ENCODE data around the gene DCST2. TPM values are rescaled to one million over a fixed set of nuclear protein-coding genes. Genes with fewer than 3 reads are reported as not detected.

DCST2 gene
- total RNA-seq, 2 experiments from 2014 or later, result 1.1 to 1.5 TPM

GRCh38 chr1:155043301-155043702 lies 9.7 kb upstream of the DCST2 start:
- CTCF ChIA-PET, result interaction anchor here (0.8 to 11.4 kb wide), 9 partner anchors 11 to 129 kb away, joined by 3 to 197 read pairs (median 7); partner anchors contain the start of genes EFNA4, KRTCAP2 and LENEP
- H3K27ac Mint-ChIP-seq, result no peak overlapping the region
- H3K4me1 Mint-ChIP-seq (ENCODE audit: low read depth), result peaks cover 13% of the 10 kb centered on the region
- no peak for DNase-seq
- H3K4me3 Mint-ChIP-seq, result no peak overlapping the region
- H3K9me3 Mint-ChIP-seq, result no peaks in the 10 kb centered on the region
- intact Hi-C loops (cut with micrococcal nuclease), result no loop called here
- no peaks in the 10 kb centered on the region for H3K36me3 Mint-ChIP-seq (ENCODE audit: low read depth)
- H3K27me3 Mint-ChIP-seq (ENCODE audit: low read depth), result no peaks in the 10 kb centered on the region

DNA sequence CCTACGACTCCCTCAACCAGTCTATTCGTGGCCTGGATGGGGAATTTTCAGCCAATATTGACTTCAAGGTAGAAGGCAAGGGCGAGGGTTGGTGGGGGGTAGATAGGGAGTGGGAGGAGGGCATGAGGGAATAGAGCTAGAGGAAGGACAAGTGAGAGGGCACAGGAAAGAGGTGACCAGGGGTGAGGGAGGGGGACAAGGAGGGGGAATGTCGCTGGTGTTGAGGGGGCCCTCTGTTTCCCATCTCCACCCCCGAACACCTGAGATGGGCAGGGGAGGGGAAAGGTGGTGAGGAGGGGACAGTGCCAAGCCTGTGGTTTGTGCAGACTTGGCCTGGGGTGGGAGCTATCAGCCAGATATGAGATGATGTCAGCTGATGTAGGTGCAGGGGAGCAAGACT lies 9.2 kb upstream of the DCST2 start:
- no peak overlapping the region for H3K27ac Mint-ChIP-seq
- no peaks in the 10 kb centered on the region for H3K27me3 Mint-ChIP-seq (ENCODE audit: low read depth)
- H3K36me3 Mint-ChIP-seq (ENCODE audit: low read depth), result no peaks in the 10 kb centered on the region
- CTCF ChIA-PET, result interaction anchor here (0.8 to 11.4 kb wide), 4 partner anchors 20 to 106 kb away, joined by 3 to 197 read pairs (median 12); partner anchors contain the start of genes EFNA4 and LENEP
- intact Hi-C loops (cut with micrococcal nuclease), result no loop called here
- no peak for DNase-seq
- no peak overlapping the region for H3K4me3 Mint-ChIP-seq
- H3K9me3 Mint-ChIP-seq, result no peaks in the 10 kb centered on the region
- peaks cover 13% of the 10 kb centered on the region for H3K4me1 Mint-ChIP-seq (ENCODE audit: low read depth)

DNA sequence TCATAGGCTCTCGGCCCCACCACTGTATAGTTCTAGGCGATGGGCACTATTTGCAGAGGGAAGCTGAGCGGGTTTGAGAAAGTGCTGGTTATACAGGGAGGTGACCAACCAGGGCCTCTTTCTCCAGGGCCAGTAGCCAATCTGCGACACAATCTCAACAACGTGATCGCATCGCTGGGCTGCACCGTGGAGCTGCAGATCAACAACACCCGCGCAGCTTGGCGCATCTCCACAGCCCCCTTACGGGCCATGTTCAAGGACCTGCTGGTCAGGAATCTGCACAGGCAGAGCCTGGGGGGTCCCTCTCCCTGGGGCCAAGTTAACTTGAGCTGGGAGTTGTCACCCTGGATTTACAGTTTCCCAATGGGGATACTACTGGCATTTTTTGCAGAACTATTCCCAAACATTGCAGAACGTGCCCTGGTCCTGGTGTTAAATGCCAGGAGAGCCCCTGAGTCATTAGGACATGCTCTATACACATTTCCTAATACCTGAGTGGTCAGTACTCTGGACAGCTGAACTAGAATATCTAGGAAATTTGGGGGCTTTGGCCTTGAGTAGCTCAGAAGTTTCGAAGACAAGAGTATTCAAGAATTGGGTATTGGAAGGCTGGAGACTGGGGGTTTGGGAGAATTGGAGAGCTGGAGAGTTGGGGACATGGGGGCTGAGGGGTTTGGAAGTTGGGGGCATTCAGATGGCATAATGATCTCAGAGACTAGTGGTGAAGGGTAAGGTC lies 6.9 kb upstream of the DCST2 start:
- Mint-ChIP-seq H3K36me3 (ENCODE audit: low read depth) (no peaks in the 10 kb centered on the region), H3K9me3 (no peaks in the 10 kb centered on the region), H3K27ac (no peak overlapping the region), H3K4me3 (no peak overlapping the region), H3K4me1 (ENCODE audit: low read depth) (peaks cover 11% of the 10 kb centered on the region), H3K27me3 (ENCODE audit: low read depth) (no peaks in the 10 kb centered on the region)
- DNase-seq, result no peak
- intact Hi-C loops (cut with micrococcal nuclease), result no loop called here
- CTCF ChIA-PET, result interaction anchor here (0.5 to 3.0 kb wide), 7 partner anchors 10 to 584 kb away, joined by 3 to 14 read pairs (median 4); partner anchors contain the start of gene ADAM15

DNA sequence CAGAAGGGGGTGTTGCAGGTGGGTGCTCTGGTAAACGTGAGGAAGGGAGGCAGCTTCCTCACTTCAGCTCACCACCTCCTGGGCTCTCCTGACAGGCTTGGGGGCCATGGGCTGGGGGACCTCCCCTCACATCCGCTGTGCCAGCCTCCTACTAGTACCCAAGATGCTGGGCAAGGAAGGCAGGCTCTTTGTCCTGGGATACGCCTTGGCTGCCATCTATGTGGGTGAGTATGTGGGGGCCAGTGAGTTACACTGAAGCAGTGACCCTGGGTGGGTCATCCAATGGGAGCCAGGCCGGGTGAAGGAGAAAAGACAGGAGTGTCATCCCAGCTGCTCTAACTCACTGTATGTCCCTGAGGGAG lies 5.7 kb upstream of the DCST2 start:
- Mint-ChIP-seq H3K27me3 (ENCODE audit: low read depth) (no peaks in the 10 kb centered on the region), H3K27ac (no peak overlapping the region), H3K4me1 (ENCODE audit: low read depth) (no peaks in the 10 kb centered on the region), H3K36me3 (ENCODE audit: low read depth) (no peaks in the 10 kb centered on the region), H3K4me3 (no peak overlapping the region), H3K9me3 (no peaks in the 10 kb centered on the region)
- DNase-seq, result no peak
- intact Hi-C loops (cut with micrococcal nuclease), result no loop called here
- CTCF ChIA-PET, result interaction anchor here (0.9 to 3.0 kb wide), 4 partner anchors 12 to 130 kb away, joined by 3 to 14 read pairs (median 3); partner anchors contain the start of gene ADAM15

DNA sequence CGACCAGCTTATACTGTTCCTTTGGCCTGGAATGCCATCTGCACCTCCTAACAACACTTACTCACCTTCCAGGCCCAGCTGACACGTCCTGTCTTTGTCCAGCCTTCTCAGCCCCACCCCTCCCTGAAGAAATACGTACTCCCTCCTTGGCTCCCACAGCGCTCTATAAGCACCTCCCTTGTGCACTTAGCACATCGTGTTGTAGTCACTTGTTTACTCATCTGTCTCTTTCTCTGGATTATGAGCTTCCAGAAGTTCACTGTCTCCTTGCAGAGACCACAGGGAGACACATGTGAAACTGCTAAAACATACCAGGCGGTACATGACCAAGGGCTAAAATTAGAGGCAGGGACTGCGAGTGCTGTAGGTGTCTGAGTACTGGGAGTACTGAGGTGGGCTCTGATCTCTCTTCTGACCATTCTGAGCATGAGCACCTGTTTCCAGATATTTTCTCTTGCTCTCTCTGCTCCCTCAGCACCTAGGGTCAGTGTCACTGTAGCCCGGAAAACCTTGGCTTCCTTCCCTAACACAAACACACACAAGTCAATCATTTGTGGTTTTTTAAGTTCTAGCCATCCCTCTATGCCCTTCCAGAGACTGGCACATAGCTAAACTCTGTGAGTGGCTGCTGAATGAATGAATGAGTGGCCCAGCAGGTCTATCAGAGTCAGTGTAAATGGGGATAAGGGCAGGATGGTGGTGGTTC lies 5.2 kb upstream of the DCST2 start:
- CTCF ChIA-PET, result interaction anchor here (0.9 to 1.5 kb wide), 4 partner anchors 16 to 130 kb away, joined by 3 to 5 read pairs (median 3); no protein-coding TSS in a partner anchor

DNA sequence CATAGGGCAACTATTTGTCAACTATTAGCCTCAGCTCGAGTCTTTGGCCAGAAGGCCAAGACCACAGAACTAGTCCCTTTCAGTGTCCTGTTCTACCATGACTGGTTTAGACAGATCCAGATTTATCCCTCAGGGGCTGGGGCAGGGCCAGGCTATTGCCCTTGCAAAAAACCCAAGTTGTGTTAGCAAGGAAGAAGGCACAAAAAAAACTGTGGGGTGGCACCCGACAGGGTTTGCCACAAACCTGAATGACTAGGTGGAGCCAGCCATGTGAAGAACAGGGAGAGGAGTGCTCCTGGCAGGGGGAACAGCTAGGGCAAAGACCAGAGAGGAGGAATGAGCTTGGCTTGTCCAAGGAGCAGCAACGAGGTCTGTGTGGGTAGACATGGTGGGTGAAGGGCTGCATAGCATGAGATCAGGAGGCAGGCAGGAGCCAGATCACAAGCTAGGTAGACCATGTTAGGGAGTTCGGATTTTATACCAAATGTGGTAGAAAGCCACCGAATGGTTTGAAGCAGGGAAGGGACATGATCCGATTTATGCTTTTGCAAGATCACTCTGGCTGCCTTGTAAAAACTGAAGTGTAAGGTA lies 4.4 kb upstream of the DCST2 start:
- H3K4me1 Mint-ChIP-seq (ENCODE audit: low read depth), result no peaks in the 10 kb centered on the region
- no peak overlapping the region for H3K27ac Mint-ChIP-seq
- H3K36me3 Mint-ChIP-seq (ENCODE audit: low read depth), result no peaks in the 10 kb centered on the region
- intact Hi-C loops (cut with micrococcal nuclease), result no loop called here
- H3K27me3 Mint-ChIP-seq (ENCODE audit: low read depth), result no peaks in the 10 kb centered on the region
- H3K4me3 Mint-ChIP-seq, result no peak overlapping the region
- CTCF ChIA-PET, result interaction anchor here (1.4 to 1.5 kb wide), 2 partner anchors 16 to 53 kb away, joined by 3 to 5 read pairs; no protein-coding TSS in a partner anchor
- no peaks in the 10 kb centered on the region for H3K9me3 Mint-ChIP-seq
- DNase-seq, result no peak

More for the DNA sequence above, 5.2 kb upstream of the DCST2 start:
- Mint-ChIP-seq H3K36me3 (ENCODE audit: low read depth) (no peaks in the 10 kb centered on the region), H3K27me3 (ENCODE audit: low read depth) (no peaks in the 10 kb centered on the region), H3K4me1 (ENCODE audit: low read depth) (no peaks in the 10 kb centered on the region), H3K4me3 (no peak overlapping the region), H3K9me3 (no peaks in the 10 kb centered on the region), H3K27ac (no peak overlapping the region)
- no peak for DNase-seq
- intact Hi-C loops (cut with micrococcal nuclease), result no loop called here

- Mint-ChIP-seq H3K4me3 (no peak overlapping the region), H3K36me3 (ENCODE audit: low read depth) (no peaks in the 10 kb centered on the region), H3K27ac (no peak overlapping the region), H3K4me1 (ENCODE audit: low read depth) (no peaks in the 10 kb centered on the region), H3K9me3 (no peaks in the 10 kb centered on the region), H3K27me3 (ENCODE audit: low read depth) (no peaks in the 10 kb centered on the region)
- intact Hi-C loops (cut with micrococcal nuclease), result no loop called here
- CTCF ChIA-PET, result no interaction called here
- no peak for DNase-seq
Measured at GRCh38 chr1:155037043-155037442, 3.5 kb upstream of the DCST2 start.

DNA sequence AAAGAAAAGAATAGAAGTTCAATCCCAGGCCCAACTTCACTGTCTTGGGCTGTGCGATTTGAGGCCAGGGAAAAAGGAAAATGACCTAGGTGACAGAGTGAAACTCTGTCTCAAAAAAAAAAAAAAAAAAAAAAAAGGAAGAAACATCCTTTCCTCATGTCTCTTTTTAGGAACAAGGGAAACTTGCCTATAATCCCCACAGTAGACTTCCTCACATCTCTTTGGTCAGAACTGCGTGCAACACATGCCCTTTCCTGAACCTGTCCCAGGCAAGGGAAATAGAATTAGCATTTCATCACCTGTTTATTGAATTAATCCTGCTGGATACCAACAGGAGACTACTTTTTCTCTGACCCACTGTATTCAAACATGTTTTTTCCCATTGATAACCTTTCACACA lies 2.4 kb upstream of the DCST2 start:
- Mint-ChIP-seq H3K4me1 (ENCODE audit: low read depth) (no peaks in the 10 kb centered on the region), H3K27ac (no peak overlapping the region), H3K36me3 (ENCODE audit: low read depth) (no peaks in the 10 kb centered on the region), H3K9me3 (no peaks in the 10 kb centered on the region), H3K4me3 (no peak overlapping the region), H3K27me3 (ENCODE audit: low read depth) (no peaks in the 10 kb centered on the region)
- CTCF ChIA-PET, result interaction anchor here (1.1 kb wide), 1 partner anchor 9 kb away, joined by 4 read pairs; no protein-coding TSS in a partner anchor
- DNase-seq, result no peak
- intact Hi-C loops (cut with micrococcal nuclease), result no loop called here

- H3K9me3 Mint-ChIP-seq, result no peaks in the 10 kb centered on the region
- DNase-seq, result no peak
- CTCF ChIA-PET, result interaction anchor here (0.9 to 1.1 kb wide), 3 partner anchors 10 to 139 kb away, joined by 3 to 4 read pairs (median 3); partner anchors contain the start of genes ADAM15 and KRTCAP2
- intact Hi-C loops (cut with micrococcal nuclease), result no loop called here
- no peaks in the 10 kb centered on the region for H3K36me3 Mint-ChIP-seq (ENCODE audit: low read depth)
- no peak overlapping the region for H3K4me3 Mint-ChIP-seq
- H3K27me3 Mint-ChIP-seq (ENCODE audit: low read depth), result no peaks in the 10 kb centered on the region
- H3K27ac Mint-ChIP-seq, result no peak overlapping the region
- H3K4me1 Mint-ChIP-seq (ENCODE audit: low read depth), result no peaks in the 10 kb centered on the region
Measured at GRCh38 chr1:155034318-155035208, 982 bp upstream of the DCST2 start.

DNA sequence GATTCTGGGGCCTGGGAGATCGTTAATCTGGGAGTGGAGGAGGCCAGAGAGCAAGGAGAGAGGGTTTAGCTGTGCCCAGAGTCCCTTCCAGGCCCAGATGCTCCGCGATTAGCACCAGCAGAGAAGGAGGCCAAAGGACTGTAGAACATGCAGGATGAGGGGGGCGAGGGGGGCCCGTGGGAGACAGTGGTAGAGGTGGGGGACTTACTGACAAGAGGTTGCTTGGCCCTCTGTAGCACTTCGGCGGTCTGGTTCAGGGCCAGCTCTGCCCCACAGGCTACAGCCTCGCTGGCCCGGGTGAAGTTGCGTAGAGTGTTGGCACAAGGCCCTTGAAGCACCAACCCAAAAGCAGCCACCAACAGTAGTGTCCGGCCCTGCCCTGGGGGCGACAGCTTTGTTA lies 695 bp downstream of the DCST2 start:
- Mint-ChIP-seq H3K4me3 (no peak overlapping the region), H3K36me3 (ENCODE audit: low read depth) (no peaks in the 10 kb centered on the region), H3K27me3 (ENCODE audit: low read depth) (no peaks in the 10 kb centered on the region), H3K9me3 (no peaks in the 10 kb centered on the region), H3K4me1 (ENCODE audit: low read depth) (no peaks in the 10 kb centered on the region), H3K27ac (no peak overlapping the region)
- CTCF ChIA-PET, result interaction anchor here (1.8 kb wide), 1 partner anchor 29 kb away, joined by 5 read pairs; no protein-coding TSS in a partner anchor
- DNase-seq, result no peak
- intact Hi-C loops (cut with micrococcal nuclease), result no loop called here

- H3K4me3 Mint-ChIP-seq, result no peak overlapping the region
- no peak for DNase-seq
- no peak overlapping the region for H3K27ac Mint-ChIP-seq
- CTCF ChIA-PET, result interaction anchor here (0.6 kb wide), 1 partner anchor 14 kb away, joined by 3 read pairs; no protein-coding TSS in a partner anchor
- H3K36me3 Mint-ChIP-seq (ENCODE audit: low read depth), result no peaks in the 10 kb centered on the region
- H3K4me1 Mint-ChIP-seq (ENCODE audit: low read depth), result no peaks in the 10 kb centered on the region
- no peaks in the 10 kb centered on the region for H3K9me3 Mint-ChIP-seq
- H3K27me3 Mint-ChIP-seq (ENCODE audit: low read depth), result no peaks in the 10 kb centered on the region
- intact Hi-C loops (cut with micrococcal nuclease), result no loop called here
Measured at GRCh38 chr1:155030899-155031298, 2.7 kb downstream of the DCST2 start.

All from activated naive CD4-positive, alpha-beta T cell treated with anti-CD3 and anti-CD28 coated beads for 36 hours (primary cell).